GM21526 (cell line): ENCODE data around the gene SLC37A1.

Source experiments
- ATAC-seq: cut with Tn5 transposase; IDR thresholded peaks from one replicate; pipeline ENCODE4 v1.9.1; 2021; ENCODE audit warnings: moderate library complexity; ENCODE audit not compliant: unreplicated experiment, low FRiP score

The SLC37A1 gene

DNA sequence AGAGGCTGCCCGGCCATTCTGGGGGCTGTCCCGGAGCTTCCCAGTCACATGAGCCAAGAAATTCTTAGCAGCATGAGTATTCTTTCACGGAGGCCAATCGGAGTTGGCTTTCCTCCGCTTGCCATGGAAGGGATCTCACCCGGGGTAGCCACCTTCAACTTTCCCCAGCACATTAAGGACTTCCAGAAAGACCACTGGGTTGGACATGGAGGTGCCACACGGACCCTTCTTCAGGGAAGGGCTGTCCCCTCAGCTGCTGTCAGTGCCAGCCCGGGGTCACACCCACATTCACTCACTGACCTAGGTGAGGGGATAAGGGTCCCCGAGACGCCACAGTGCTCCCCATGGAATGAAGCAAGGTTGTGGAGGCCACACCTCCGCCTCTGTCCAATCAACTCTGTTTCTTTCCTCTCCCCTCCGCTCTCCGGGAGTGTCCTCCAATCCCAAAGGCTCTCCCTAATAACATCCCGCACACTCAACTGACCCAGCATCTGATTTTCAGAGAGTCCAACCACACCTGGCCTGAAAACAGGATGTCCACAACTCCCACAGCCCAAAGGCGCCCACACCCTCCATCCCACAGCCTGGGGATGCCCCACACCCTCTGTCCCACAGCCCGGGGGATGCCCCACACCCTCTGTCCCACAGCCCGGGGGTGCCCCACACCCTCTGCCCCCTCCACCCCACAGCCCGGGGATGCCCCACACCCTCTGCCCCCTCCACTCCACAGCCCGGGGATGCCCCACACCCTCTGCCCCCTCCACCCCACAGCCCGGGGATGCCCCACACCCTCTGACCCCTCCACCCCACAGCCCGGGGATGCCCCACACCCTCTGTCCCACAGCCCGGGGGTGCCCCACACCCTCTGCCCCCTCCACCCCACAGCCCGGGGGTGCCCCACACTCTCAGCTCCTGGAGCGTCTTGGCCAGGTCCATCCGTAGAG lies 37.0 kb upstream of the SLC37A1 start:
- no peak for ATAC-seq

- no peak for ATAC-seq
Observed at GRCh38 chr21:42478504-42478903, 35.1 kb upstream of the SLC37A1 start.

GRCh38 chr21:42479582-42479981 lies 34.1 kb upstream of the SLC37A1 start:
- ATAC-seq, result no peak

DNA sequence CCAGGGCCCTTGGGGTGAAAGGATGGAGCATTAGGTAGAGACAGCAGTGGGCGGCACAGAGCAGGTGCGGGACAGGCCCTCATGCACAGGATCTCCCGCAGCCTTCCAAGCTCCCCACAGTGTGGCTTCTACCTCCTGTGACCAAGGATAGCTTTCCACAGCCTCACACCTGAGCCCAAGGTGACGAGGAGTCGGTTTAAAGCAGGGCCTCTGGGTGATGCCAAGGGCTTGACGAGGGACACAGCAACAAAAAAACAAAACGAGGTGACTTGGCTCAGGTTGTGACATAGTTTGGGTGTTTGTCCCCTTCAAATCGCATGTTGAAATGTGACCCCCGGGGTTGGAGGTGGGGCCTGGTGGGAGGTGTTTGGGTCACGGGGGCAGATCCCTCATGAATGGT lies 32.9 kb upstream of the SLC37A1 start:
- no peak for ATAC-seq

DNA sequence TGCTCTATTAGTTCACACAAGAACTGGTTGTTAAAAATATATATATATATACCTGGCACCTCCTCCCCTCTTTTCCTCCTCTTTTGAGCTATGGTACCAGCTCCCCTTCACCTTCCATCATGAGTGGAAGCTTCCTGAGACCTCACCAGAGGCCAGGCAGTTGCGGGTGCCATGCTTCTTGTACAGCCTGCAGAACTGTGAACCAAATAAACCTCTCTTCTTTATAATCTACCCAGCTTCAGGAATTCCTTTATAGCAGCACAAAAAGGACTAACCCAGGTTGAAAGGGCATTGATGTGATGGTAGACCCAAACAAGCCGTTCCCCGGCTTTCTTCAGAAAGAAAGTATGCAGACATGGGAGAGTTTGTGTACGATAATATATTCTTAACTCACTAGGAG lies 32.5 kb upstream of the SLC37A1 start:
- ATAC-seq, result no peak

GRCh38 chr21:42484966-42485365 lies 28.7 kb upstream of the SLC37A1 start:
- ATAC-seq, result no peak

- ATAC-seq, result no peak
Observed at GRCh38 chr21:42486072-42486471, 27.6 kb upstream of the SLC37A1 start.

DNA sequence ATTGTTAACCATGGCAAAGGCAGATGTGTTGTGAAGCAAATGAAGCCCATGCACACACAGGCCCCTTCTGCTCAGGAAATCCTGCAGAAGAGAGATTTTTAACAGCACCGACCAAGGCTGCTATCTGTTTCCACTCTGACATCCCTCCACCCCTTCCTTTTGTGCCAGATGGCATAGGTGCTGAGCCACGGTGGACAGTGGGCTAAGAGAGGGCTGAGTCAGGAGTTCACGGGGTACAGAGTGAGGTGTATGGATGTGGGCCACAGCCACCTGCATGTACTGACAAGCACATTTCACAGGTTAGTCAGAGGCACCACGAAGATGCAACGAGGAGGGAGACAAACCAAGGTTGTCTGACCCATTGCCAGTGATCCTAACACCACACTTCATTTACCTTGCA lies 27.1 kb upstream of the SLC37A1 start:
- ATAC-seq, result no peak

GRCh38 chr21:42489006-42489563 lies 24.6 kb upstream of the SLC37A1 start:
- no peak for ATAC-seq

DNA sequence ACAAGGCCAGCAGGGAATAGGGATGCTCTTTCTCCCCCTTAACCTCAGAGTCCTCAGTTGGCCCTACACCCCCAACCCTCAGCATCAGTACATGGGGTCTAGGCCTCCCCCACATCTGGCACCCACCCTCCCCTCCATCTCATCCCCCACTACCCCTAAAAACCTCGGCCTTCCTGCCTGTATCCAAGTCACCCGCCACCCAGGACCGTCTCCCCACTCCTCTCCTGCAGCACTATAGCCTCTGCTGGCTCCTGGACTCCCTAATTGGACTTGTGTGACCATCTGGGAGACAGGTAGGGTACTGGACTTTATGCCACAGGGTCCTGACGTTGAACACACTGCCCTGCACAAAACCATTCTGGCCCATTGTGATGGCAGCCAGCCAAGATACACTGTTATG lies 23.7 kb upstream of the SLC37A1 start:
- ATAC-seq, result no peak

DNA sequence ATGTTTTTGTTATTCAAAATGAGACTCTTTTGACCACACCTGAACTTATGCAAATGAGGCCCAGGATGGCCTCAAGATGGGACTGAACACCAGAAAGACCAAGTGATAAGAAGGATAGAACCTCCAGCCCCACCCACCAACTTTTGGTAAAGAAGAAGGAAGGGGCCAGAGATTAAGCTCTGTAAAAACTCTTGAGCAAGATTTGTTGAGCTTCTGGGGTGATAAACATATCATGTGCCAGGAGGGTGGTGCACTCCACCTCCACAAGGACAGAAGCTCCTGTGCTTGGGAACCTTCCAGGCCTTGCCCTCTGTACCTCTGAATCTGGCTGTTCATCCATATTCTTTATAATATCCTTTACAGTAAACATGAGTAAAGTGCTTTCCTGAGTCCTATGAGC lies 22.9 kb upstream of the SLC37A1 start:
- no peak for ATAC-seq

DNA sequence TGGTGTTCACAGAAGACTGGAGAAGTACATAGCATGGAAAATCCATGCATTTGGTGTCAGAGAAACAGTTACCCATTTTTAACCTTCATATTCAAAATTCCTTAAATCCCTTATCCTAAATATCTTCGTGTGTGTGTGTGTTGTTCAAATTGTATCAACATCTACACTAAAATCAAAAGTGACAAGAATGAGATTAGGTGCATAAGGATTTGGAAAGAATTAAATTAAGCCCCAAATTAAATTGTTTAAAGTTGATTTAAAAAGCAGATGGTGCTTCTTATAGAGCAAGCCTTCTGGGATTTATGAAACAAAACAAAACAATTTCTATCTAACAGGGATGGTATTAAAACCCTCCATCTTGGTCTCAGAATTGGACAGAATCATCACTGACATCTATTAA lies 22.3 kb upstream of the SLC37A1 start:
- no peak for ATAC-seq

DNA sequence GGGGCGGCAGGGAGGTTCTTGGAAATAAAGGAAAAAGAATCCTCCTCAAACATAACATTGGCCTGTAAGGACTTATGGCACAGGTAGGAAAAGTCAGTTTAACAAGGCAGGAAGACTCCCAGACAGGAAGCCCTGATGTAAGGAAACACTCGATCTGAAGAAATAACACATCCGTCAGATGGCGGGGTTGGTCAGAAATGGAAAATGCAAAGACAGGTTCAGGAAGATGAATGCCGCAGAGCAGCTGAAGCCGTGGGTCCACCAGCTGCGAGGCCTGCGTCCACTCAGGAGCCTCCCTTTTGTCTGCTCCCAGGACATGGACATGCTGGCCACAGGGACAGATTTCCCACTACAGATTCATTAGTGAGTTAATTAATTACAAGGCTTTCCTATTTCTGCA lies 21.5 kb upstream of the SLC37A1 start:
- ATAC-seq, result no peak

- no peak for ATAC-seq
Observed at GRCh38 chr21:42493109-42494060, 20.3 kb upstream of the SLC37A1 start.

DNA sequence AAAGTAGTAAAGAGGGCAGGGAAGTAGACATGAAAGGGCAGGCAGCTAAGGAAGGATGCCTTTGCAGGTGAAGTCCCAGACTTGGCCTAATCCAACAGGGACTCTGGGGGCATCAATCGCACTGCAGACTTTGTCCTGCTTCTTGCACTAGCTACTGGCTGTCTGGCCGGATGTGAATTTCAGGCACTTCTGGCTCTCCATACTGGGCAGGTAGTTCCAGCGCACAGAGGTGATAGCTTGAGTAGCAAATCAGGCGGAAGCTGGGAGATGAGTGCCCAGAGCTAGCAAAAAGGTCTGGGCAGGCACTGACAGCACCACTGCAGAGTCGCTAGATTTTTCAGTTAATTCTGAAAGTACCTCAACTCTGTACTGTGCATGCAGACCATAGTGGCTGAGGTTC lies 18.6 kb upstream of the SLC37A1 start:
- ATAC-seq, result no peak

GRCh38 chr21:42495765-42496119 lies 17.9 kb upstream of the SLC37A1 start:
- ATAC-seq, result no peak

DNA sequence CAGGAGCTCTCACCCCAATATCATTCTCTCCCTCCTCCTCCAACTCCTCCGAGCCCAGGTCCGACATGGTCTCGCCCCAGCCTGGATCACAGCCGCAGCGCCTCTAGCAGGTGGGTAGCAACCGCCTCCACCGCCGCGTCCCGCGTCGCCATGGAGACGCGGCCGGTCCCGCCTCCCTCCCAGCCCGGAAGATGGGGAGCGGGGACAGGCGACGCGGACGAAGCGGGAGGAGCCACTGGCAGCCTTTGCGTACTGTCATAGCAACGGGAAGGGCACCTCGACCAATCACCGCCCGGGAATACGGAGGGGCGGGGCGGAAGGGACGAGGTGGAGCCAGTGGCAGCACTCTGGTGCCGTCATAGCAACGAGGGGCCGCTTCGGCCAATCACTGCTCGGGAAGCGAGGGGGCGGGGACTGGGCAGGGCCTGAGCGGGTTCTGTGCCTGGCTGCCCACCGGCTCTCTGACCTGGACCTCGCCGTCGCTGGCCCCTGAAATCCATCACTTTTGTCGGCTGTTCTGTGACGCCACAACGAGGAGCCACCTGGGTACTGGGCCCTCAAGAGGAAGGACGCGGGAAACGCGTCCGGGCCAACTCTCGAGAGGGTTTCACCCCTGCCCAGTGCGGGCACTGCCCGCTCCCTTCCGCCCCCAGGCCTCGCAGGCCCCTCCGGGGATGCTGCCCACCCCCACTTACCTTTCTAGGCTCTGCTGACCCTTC lies 17.4 kb upstream of the SLC37A1 start, which contains the start of gene RSPH1:
Gene RSPH1 (minus strand): TSS at position 105 of the 719 bp plus-strand sequence. CDS start 38 bp downstream, at position 67.
- ATAC-seq, result peak; percentile 98

- ATAC-seq, result no peak
Observed at GRCh38 chr21:42496839-42497202, 16.8 kb upstream of the SLC37A1 start.

DNA sequence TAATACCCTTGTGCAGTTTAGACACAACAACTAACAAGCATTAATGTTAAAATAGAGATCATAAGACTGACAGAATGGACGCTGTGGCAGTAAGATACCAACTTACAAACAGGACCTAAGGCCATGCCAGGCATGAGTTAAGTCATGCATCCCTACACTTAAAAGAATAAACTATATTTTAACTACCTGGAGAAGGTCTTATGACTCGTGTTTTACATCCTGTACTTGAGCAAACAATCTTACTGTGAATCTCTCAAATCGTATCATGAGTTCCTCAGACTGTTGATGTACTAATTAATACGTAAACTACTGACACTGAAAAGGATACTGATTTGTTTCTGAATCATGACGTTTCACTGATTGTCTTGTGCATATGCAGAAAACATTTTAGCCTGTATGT lies 15.6 kb upstream of the SLC37A1 start:
- ATAC-seq, result no peak

DNA sequence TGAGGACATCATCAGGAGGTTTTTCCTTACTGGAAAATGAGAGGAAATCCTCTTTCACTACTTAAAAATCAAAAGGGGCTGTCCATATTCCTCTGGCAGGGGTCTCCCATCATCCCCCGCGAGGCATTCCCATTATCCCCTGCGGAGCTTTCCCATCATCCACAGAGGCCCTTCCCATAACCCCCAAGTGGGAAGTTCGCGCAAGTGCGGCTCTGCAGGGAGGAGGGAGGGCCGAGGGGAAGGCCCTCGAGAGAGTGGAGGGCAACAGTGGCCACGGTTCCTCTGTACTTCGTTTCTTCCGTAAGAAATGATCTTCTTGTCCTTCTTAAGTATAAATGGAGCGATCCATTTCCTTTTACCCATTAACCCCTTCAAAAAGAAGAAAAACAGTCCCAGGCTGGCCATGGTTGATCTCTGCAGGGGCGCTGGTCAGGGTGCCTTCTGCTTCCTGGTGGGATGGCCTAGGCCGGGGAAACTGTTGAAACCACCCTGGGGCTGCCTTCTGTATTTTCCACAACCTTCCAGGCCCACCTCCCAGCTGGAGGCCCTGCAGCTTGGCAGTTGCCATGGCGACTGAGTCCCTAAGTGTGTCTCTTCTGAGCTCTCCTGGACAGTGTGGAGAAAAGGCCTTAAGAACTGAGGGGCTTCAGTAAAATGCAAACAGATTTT lies 14.1 kb upstream of the SLC37A1 start:
- no peak for ATAC-seq
